ENCODE measurements around the gene AUTS2.

GRCh38 chr7:69550991-69551390 lies 47.3 kb upstream of the AUTS2 start:
- TF ChIP-seq CTCF (conservative IDR thresholded peaks at IDR 0.05; ENCODE audit: low read length): no peak
- no peak for TF ChIP-seq EZH2phosphoT487 (IDR thresholded peaks at IDR 0.05; ENCODE audit: borderline replicate concordance)
